Type B pancreatic cell (in vitro differentiated cells): ENCODE results near the gene DENND4A. TPM values are rescaled to one million over a fixed set of nuclear protein-coding genes. Genes with fewer than 3 reads are reported as not detected.
A peak's percentile ranks its signal among the peaks of the same experiment; 100 is the strongest.

ENCODE experiments used
- DNase-seq: peaks from one replicate; pipeline ENCODE4 v3.0.0; 2021; ENCODE audit warnings: mixed read lengths; ENCODE audit not compliant: unreplicated experiment; ENCODE audit errors: extremely low spot score
- H3K27ac Mint-ChIP-seq: 2 replicates; pipeline ENCODE4 v1.8.0; 2021; ENCODE audit warnings: mild to moderate bottlenecking, mixed read lengths
- H3K27me3 Mint-ChIP-seq: 2 replicates; pipeline ENCODE4 v1.8.0; 2021; ENCODE audit warnings: mixed read lengths
- H3K36me3 Mint-ChIP-seq: 2 replicates; pipeline ENCODE4 v1.8.0; 2021; ENCODE audit warnings: mixed read lengths
- H3K4me1 Mint-ChIP-seq: one replicate; pipeline ENCODE4 v1.8.0; 2021; ENCODE audit warnings: mixed read lengths; ENCODE audit not compliant: unreplicated experiment
- H3K4me3 Mint-ChIP-seq: 2 replicates; pipeline ENCODE4 v1.8.0; 2021; ENCODE audit warnings: mild to moderate bottlenecking, mixed read lengths
- H3K9me3 Mint-ChIP-seq: 2 replicates; pipeline ENCODE4 v1.8.0; 2021; ENCODE audit warnings: mixed read lengths
- total RNA-seq: library from RNA; stranded (reverse); gene quantifications from 2 replicates; pipeline ENCODE4 v1.2.1, GENCODE V29; 2021; ENCODE audit warnings: low replicate concordance
- TF ChIP-seq, protein P1 (sequence below): fragments of 200-600 bp; sonication (generic); conservative IDR thresholded peaks from 2 replicates; pipeline ENCODE4 v1.5.0; 2021; ENCODE audit warnings: antibody characterized with exemption, mild to moderate bottlenecking

Gene DENND4A
- total RNA-seq, 1 donor from 2014 or later, result 13.4 TPM

DNA sequence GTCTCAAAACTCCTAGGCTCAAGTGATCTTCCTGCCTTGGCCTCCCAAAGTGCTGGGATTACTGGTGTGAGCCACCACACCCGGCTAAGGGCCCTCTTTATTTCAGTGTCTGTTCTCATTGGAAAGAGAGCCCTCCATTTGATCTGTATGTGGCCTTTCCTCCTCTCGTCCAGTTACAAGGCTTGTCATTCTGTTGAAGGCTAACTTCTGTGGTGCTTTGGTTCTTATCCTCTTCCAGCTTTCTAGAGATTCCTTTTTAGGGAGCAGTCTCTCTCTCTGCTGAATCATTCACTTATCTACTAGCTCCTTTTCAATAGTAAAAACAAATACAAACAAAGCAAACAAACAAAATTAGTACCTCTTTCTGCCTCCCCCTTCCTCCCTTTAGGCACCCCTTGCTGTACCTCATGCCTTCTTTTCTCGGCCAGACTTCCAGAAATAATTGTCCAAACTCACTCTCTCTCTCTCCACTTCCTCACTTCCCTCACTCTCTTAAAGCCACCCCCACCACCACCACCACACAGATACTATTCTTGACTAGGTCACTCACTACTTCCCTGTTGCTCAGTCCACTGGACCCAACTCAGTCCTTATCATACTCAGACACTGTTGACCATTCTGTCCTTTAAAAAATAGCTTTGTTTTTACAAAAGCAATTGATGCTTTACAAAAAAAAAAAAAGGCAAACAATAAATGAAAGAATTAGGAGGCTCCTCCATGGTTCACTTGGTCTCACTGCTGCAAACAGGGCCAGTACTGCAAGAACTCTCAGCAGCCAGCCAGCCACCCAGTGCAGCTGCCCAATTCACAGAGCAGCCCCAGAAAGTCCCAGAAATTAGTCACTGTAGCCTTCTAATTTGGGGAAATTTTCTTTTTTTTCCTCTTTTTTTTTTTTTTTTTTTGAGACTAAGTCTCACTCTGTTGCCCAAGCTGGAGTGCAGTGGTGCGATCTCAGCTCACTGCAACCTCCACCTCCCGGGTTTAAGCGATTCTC, 45.5 kb upstream of the DENND4A start:
- H3K4me3 Mint-ChIP-seq, result no peak overlapping the region
- no peaks in the 10 kb centered on the region for H3K36me3 Mint-ChIP-seq
- no peaks in the 10 kb centered on the region for H3K27me3 Mint-ChIP-seq
- TF ChIP-seq, protein P1, sequence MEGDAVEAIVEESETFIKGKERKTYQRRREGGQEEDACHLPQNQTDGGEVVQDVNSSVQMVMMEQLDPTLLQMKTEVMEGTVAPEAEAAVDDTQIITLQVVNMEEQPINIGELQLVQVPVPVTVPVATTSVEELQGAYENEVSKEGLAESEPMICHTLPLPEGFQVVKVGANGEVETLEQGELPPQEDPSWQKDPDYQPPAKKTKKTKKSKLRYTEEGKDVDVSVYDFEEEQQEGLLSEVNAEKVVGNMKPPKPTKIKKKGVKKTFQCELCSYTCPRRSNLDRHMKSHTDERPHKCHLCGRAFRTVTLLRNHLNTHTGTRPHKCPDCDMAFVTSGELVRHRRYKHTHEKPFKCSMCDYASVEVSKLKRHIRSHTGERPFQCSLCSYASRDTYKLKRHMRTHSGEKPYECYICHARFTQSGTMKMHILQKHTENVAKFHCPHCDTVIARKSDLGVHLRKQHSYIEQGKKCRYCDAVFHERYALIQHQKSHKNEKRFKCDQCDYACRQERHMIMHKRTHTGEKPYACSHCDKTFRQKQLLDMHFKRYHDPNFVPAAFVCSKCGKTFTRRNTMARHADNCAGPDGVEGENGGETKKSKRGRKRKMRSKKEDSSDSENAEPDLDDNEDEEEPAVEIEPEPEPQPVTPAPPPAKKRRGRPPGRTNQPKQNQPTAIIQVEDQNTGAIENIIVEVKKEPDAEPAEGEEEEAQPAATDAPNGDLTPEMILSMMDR, result no peak
- H3K4me1 Mint-ChIP-seq, result peaks cover 42% of the 10 kb centered on the region
- H3K9me3 Mint-ChIP-seq, result no peaks in the 10 kb centered on the region
- no peak for DNase-seq
- no peak overlapping the region for H3K27ac Mint-ChIP-seq

DNA sequence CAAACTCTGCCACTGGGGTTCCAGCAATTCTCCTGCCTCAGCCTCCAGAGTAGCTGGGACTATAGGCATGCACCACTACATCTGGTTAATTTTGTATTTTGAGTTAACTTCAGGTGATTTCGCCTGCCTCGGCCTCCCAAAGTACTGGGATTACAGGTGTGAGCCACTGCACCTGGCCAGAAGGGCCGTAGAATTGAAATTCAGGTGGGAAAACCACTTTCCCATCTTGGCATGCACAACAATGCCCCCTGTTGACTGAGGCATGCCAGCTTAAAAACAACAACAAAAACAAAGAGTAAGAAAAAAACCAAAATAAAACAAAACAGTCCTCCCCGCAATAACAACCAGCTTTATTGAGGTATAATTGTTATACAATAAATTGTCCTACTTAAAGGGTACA, 44.6 kb upstream of the DENND4A start:
- TF ChIP-seq, protein P1, result peak; percentile 25
- H3K27ac Mint-ChIP-seq, result no peak overlapping the region
- DNase-seq, result no peak

DNA sequence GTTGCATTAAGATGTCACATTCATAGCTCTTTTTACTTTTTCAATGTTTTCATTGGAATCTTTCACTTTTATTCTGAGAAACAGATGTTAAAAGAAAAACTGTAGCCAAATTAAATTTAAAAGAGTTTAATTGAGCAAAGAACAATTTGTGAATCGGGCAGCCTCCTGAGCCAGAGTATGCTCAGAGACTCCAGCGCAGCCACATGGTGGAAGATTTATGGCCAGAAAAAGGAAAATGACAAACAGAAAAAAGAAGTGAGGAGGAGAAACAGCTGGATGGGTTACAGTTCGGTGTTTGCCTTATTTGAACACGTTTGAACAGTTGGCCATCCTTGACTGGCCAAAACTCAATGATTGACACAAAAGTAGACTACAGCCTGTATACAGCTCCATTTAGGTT, 43.4 kb upstream of the DENND4A start:
- TF ChIP-seq, protein P1, result no peak
- DNase-seq, result no peak
- Mint-ChIP-seq H3K36me3 (no peaks in the 10 kb centered on the region), H3K4me3 (no peak overlapping the region), H3K9me3 (no peaks in the 10 kb centered on the region), H3K27ac (peak overlapping the region; percentile 33), H3K27me3 (no peaks in the 10 kb centered on the region), H3K4me1 (peaks cover 46% of the 10 kb centered on the region)

More for the DNA sequence above, 44.6 kb upstream of the DENND4A start:
- Mint-ChIP-seq H3K9me3 (no peaks in the 10 kb centered on the region), H3K27me3 (no peaks in the 10 kb centered on the region), H3K4me1 (peaks cover 48% of the 10 kb centered on the region), H3K4me3 (no peak overlapping the region), H3K36me3 (no peaks in the 10 kb centered on the region)

DNA sequence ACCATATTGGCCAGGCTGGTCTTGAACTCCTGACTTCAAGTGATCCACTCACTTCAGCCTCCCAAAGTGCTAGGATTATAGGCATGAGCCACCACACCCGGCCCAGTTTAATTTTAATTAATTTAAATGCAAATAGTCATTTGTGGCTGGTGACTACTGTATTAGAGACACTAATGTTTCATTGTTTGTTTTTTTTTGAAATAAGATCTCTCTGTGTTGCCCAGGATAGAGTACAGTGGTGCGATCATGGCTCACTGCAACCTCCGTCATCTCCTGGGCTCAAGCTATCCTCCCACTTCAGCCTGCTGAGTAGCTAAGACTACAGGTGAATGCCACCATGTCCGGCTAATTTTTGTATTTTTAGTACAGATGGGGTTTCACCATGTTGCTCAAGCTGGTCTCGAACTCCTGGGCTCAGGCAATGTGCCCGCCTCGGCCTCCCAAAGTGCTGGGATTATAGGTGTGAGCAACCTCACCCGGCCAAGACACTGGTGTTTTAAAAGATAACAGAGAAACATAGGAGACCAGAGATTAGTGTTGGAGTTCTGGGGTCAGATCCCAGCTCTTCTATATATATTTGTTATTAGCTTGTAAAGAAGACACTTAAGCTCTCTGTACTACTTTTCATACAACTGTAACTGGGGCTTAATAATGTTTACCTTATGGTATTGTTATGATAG, 42.6 kb upstream of the DENND4A start:
- H3K27me3 Mint-ChIP-seq, result no peaks in the 10 kb centered on the region
- no peak for DNase-seq
- peak overlapping the region; percentile 33 for H3K27ac Mint-ChIP-seq
- peak overlapping the region; percentile 18 for H3K4me3 Mint-ChIP-seq
- TF ChIP-seq, protein P1, result no peak
- no peaks in the 10 kb centered on the region for H3K36me3 Mint-ChIP-seq
- peaks cover 47% of the 10 kb centered on the region for H3K4me1 Mint-ChIP-seq
- H3K9me3 Mint-ChIP-seq, result no peaks in the 10 kb centered on the region

DNA sequence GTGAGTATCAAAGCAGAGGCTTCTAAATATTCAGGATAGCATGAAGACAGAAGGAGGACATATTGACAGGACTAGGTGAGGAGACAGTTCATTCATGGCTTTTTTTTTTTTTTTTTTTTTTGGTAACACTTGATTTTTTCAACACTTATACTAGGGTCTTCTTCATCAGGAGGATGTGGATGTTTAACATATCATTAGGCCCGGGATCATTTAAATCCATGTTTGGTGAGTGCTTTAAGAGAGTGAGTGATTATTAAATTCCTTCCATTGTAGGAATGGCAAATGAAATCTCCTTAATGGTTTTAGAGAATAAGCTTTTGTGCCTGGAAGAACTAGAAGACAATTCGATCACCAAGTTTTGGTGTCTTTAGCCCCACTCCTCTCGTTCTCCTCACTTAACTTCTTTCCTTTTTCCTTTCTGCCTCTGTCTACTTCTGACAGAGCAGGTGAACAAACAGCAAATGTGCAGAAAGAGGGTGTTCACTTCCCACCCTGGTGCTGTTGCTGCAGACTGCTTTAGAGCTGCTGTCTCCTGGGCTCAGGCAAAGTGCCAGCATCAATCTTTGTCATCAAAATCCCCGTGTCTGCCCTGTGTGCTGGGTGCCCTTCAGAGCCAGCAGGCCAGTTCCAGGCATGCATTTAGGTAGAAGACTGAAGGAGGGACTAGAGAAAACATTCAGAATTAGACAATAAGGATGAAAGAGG, 41.6 kb upstream of the DENND4A start:
- no peaks in the 10 kb centered on the region for H3K27me3 Mint-ChIP-seq
- TF ChIP-seq, protein P1, result no peak
- no peak for DNase-seq
- H3K4me1 Mint-ChIP-seq, result peaks cover 53% of the 10 kb centered on the region
- H3K27ac Mint-ChIP-seq, result peak overlapping the region; percentile 95
- no peaks in the 10 kb centered on the region for H3K36me3 Mint-ChIP-seq
- no peaks in the 10 kb centered on the region for H3K9me3 Mint-ChIP-seq
- H3K4me3 Mint-ChIP-seq, result peak overlapping the region; percentile 8
